Ureter (tissue), 1 donor: ENCODE data around the gene SNRNP35. TPM values are rescaled to one million over a fixed set of nuclear protein-coding genes. Genes with fewer than 3 reads are reported as not detected.
"Not testable (repeated sequence)": the region's sequence is repeated elsewhere in the genome, so short reads cannot be mapped to it uniquely, and the experiment has no call there.

Experiments used
- DNase-seq: peaks from one replicate; pipeline ENCODE4 v3.0.0-alpha.2; 2020; ENCODE audit warnings: low spot score
- total RNA-seq: library from RNA; stranded (reverse); gene quantifications from one replicate; pipeline ENCODE4 v1.2.4, GENCODE V29; 2023
- donor health status: DM: yes; HTN: yes; CAD: no.

Gene SNRNP35
- total RNA-seq, 1 donor from 2014 or later: 24.1 TPM

DNA sequence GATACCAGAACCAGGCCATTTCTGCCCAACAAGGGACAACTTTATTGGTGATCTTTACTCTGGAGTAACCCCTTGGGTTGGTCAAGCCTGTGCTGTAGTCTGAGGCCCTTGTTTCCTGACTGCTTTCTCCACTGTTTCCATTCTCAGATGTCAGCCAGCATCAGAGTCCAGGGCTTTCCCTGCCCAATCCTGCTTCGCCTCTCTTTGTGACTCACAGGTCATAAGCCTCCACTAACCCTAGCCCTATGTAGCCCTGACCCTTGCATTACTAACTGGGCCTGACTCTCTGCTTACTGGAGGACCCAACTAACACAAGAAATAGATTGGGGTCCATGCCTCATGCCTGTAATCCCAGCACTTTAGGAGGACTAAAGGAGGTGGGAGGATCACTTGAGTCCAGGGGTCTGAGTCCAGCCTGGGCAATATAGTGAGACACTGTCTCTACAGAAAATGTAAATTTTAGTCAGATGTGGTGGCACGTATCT lies 8.6 kb upstream of the SNRNP35 start:
- DNase-seq: no peak

DNA sequence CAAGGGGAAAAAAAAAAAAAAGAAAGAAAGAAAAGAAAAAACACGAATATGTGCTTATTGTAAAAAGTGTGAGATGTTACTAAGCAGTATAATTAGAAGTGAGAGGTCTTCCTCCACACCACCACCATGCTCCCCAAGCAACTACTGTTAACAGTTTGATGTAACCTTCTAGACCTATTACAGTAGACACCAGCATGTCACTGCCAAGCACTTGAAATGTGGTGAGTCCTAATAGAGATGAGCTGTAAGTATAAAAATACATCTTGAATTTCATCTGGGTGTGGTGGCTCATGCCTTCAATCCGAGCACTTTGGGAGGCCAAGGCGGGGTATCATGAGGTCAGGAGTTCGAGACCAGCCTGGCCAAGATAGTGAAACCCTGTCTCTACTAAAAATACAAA lies 8.1 kb upstream of the SNRNP35 start:
- DNase-seq: no peak

DNA sequence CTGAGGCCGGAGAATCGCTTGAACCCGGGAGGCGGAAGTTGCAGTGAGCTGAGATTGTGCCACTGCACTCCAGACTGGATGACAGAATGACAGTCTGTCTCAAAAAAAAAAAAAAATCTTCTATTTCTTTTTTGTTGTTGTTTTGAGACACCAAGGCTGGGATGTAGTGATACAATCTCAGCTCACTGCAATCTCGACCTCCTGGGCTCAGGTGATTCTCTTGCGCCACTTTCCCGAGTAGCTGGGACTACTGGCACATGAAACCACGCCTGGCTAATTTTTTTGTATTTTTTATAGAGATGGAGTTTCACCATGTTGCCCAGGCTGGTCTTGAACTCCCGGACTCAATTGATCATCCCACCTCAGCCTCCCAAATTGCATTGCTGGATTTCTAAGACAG lies 7.3 kb upstream of the SNRNP35 start:
- DNase-seq: no peak

DNA sequence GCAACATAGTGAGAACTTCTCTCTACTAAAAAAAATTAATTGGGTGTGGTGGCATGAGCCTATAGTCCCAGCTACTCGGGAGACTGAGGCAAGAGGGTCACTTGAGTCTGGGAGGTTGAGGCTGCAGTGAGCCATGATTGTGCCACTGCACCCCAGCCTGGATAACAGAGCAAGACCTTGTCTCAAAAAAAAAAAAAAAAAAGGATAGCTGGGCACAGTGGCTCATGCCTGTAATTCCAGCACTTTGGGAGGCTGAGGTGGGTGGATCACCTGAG lies 5.7 kb upstream of the SNRNP35 start:
- DNase-seq: not testable (repeated sequence)

DNA sequence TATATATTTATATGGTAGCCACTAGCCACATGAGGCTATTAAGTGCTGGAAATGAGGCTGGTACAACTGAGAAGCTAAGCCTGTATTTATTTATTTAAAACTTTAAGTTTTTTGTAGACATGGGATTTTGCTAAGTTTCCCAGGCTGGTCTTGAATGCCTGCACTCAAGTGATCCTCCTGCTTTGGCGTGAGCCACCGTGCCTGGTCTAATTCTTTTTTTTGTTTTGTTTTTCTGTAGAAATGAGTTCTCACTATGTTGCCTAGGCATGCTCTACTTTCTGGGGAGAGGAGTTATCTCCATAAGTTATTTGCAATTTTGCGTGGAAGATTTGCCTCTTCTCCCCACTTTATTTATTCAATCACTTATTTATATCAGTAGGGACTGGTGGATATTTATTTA lies 4.8 kb upstream of the SNRNP35 start:
- no peak for DNase-seq

DNA sequence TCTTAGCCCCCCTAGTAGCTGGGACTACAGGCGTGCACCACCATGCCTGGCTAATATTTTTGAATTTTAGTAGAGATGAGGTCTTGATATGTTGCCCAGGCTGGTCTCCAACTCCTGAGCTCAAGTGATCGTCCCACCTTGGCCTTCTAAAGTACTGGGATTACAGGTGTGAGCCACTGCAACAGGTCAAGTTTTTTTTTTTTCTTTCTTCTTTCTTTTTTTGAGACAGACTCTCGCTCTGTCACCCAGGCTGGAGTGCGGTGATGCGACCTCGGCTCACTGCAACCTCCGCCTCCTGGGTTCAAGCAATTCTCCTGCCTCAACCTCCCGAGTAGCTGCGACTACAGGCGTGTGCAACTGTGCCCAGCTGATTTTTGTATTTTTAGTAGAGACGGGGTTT lies 5.2 kb downstream of the SNRNP35 start:
- DNase-seq: not testable (repeated sequence)

DNA sequence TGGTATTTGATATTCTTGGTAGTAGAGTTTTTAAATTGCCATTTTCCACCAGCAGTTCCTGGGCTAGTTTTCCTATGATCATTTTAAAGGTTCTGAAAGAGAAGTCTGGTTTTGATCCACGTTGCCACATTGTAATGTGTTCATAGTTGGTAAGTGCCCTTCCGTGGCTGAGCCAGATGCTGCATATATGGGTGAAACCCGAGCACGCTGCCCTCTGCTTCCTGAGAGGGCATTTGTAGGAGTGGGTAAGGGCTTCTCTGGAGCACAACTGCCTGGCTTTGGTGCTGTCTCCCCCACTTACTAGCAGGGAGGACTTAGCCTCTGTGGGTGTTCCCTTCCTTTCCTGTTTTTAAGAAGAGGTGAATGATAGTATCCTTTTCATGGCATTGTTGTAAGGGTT lies 7.1 kb downstream of the SNRNP35 start:
- DNase-seq: no peak

DNA sequence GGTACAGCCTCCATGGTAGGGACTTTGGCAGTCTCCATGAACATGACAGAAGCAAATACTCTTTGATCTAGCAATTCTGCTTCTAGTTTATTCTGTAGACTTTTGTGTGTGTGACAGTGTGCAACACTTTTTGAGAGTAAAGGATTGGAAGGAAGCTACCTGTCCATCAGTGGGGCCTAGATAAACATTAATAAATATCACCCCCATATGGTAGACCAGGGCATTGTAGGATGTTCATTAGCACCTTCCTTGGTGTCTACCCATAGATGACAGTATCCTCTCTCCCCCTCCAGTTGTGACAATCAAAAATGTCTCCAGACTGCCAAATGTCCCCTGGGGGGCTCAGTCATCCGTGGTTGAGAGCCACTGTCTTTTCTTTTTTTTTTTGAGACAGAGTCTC lies 10.8 kb downstream of the SNRNP35 start:
- DNase-seq: no peak

DNA sequence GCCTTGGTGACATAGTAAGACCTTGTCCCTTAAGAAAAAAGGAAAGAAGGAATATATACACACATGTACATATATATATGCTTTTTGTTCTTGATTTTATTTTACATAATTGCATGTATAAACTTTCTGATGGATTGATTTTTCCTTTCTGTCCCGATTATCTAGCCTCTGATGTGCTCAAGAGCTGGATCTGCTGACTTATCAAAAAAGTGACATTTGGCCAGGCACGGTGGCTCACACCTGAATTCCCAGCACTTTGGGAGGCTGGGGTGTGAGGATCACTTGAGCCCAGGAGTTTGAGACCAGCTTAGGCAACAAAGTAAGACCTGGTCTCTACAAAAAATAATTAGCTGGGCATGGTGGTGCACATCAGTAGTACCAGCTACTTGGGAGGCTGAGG lies 12.0 kb downstream of the SNRNP35 start:
- DNase-seq: no peak

DNA sequence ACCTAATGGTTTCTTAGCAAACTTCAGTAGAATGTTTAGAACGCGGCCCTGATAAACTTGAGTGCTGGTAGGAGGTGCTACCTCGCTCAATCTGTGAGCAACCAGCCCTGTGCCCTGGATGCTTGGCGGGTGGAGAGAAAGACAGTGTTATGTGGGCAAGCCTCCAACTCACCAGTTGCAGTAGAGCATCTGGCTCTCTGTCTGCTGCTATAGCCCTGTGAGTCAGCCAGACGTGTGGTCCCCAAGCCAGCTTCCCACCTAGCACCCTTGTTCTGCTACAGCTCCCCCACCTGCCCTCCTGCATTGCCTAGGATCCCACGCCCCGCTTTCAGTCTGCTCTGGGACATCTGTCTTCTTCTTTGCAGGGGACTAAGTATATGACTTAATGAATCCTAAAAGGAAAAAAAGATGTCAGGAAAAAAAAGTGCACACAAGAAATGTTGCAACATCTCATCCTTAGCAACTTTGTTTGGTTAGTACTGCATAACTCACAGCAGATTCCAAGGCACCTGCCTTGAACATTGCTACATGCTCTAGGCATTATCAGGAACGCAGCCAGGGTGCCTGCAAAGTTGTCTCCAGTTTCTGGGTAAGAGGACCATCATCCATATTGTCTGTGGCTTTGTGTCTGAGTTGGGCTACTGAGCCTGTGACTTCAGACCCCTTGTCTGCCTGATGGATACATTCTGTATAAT lies 13.6 kb downstream of the SNRNP35 start:
- no peak for DNase-seq

DNA sequence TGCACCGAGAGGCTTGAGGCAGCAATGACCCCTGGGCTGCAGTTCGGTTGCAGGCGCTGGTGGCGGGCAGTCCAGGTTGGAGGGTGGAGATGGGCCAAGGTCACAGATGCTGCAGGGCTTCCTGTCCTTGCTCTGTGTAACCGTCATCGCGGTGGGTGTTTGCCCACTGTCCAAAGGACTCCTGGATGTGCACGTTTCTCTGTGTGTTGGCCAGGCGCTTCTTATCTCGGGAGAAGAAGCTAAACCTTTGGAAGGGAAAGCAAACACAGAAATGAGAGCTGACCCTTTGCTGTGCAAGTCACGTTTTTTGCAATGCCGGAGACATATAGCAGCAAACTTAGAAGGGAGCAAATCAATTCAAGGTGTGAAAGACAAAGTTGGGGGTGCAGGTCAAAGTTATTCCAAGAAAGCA lies 14.5 kb downstream of the SNRNP35 start:
- DNase-seq: no peak

DNA sequence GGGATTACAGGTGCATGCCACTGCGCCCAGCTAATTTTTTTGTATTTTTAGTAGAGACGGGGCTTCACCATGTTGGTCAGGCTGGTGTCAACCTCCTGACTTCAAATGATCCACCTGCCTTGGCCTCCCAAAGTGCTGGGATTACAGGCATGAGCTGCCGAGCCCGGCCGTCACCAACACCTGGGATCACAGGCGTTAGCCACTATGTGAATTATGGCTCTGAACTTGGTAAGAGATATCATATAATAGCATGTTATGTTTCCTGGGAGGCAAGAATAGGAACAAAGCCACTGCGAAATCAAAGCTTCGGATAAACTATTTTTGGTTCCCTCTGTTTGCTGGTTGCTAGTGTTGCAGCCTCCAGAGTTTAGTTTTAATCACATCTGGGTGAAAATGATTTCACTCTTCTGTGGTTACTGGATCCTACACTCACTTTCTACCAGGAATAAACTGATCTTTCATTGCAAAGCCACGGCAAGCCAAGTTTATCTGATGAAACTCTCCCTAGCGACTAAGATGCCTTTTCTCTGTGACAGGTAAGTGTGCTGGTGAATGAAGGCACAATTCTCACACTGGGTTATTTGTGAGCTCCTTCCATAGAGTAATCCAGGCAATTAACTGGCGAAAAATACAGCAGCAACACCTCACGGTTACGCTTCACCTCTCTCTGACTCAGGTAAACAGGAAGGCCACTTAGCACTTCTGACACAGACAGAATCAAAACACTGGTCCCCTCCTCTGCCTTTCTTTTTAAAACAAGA lies 16.7 kb downstream of the SNRNP35 start:
- DNase-seq: no peak

DNA sequence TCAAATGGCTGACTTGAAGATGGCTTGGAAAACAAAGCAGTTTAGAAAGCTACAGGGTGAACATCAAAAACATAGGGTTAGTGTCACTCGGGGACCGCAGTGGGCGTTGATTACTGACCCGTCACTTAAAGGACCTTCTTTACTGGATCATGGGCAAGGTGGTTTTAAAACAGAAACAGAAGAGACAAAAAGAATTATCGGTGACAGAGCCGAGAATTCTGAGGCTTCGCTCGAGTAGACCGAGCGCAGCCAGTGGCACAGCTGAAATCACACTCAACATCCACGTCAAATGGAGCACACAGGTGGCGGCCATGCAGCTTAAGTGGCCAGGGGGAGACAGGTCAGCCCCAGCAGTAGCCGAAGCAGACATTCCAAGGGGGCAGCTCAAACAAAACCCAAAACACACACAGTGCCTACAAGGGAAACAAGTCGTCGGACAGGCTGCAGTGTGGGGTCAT lies 17.3 kb downstream of the SNRNP35 start:
- no peak for DNase-seq

DNA sequence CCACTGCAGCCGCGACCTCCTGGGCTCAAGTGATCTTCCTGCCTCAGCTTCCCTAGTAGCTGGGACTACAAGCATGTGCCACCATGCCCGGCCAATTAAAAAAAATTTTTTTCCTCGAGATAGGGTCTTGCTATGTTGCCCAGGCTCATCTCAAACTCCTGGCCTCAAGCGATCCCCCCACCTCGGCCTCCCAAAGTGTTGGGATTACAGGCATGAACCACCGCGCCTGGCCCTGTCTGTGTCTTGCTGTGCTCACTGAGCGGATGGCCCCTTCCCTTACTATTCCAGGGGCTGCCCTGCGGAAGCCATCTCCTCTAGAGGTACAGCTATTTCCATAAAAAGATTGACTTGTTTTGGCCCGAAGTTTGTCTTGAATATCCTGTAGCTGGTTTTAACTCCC lies 20.1 kb downstream of the SNRNP35 start:
- no peak for DNase-seq

DNA sequence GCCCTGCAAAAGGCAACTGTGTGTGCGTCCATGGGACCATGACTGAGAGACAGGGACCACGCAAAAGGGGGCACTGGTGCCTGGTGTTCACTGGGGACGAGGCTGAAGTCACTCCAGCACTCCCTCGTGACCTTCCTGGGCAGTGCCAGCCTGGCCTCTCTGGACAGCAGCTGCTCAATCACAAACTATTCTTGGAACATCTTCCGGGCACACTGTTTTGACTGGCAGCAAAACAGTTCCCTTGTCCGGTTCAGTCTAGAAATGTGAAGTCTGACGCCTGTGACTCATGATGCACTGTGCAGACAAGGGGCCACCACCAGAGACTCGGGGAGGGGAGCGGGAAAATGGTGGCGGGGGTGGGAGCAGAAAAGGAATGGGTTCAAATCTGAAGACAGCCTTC lies 20.8 kb downstream of the SNRNP35 start:
- DNase-seq: peak; percentile 48

DNA sequence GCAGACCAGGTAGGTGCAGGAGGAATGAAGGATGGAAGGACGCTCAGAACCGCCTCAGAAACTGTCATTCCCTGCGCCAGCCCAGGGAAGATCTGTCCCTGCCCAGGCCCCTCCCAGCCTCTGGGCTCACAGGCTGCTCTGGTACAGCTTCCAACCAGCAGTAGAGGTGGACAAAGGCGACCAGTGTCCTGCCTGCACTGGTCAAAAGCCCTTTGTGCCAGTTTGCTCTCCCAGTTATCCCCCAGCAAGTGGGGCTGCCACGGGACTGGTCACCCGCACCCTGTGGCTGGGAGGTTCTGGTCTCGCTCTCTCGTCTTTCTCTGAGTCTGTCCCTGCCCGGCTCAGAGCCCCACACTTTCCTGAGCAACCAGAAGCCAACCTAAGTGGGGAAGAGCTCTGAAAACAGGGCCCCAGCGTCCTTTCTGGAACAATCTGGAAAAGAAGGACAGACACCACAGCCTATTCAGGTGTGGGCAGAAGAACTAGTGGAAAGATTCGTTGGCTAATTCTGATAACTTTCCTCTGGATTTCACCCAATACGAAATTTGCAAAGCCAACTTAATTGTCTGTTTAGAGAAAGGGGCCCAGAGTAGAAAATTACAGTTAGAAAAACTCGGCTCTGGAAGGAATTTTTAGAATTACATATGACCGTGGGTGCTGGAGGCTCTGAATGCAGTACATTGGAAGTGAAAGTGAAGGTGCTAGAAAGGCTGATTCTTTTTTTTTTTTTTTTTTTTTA lies 21.7 kb downstream of the SNRNP35 start:
- no peak for DNase-seq

DNA sequence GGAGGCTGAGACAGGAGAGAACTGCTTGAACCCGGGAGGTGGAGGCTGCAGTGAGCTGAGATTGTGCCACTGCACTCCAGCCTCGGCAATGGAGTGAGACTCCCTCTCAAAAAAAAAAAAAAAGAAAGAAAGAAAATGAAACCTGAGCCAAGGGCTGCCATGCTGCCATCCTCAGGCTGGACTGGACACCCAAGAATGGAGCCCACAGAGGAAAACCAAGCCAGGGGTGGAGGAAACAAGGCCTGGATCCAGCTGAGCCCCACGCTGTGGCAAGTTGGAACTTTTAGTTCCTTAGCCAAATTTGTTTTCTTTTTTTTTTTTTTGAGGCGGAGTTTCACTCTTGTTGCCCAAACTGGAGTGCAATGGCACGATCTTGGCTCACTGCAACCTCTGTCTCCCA lies 23.3 kb downstream of the SNRNP35 start:
- not testable (repeated sequence) for DNase-seq

DNA sequence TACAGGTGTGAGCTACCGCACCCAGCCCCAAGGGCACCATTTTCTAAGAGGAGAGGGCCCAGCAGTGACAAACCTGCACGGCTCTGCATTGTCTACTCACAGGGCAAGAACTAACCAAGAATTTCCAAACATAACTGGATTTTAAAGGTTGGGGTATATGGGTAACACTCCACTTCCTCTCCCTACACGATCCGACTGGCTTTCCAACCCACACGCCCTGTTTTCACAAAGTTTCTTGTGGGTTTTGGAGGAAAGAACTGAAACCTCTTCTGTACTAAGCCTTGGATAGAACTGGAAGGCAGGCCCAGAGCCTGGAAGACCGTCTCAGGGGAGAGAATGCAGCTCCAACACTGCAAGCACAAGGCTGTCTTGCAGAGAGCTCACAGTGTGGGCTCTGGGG lies 24.9 kb downstream of the SNRNP35 start:
- DNase-seq: no peak

DNA sequence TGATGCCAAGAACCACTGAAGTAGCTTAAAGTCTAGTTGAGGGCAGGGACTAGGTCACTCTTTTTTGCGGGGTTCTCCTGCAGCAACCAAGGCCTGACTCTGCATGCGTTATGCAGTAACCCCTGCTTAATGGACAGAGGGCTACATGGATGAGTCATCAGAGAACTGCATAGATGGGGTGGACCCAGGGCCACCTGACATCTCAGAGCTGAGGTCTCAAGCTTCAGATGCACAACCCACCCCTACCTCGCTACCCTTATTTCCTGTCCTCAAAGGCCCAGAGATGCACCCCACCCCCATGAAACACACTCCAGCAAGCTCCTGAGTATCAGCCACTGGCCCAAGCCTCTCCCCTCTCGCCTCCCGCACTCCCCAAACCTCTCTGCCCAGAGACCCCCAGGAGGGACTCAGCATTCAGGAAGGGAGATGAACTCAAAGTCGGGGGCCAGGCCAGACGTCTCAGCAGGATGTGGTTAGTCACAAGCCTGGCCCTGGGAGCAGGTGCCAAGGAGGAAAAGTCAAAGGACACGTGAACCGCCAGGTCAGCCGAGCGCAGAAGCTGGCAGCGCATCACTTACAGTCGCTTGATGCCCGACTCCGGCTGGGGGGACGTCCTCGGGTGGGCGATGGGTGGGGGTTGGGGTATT lies 25.8 kb downstream of the SNRNP35 start:
- DNase-seq: no peak

DNA sequence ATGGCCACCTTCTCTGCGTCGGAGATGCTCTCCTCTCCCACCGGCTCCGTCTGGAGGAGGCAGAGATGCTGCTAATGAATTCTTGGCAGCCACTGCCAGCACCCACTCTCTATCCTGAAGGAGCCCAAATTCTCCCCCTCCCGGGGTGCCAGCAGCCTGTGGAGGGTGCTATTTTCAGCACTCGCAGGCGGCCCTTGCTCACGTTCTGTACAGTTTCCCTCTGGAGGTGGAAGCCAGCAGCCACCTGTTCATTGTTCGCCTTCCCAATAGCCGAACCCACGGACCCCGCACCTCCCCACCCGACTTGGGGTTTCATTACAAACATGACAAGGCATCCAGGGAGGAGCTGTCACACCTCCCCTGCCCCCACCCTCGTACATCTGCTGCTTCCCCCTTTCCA lies 27.8 kb downstream of the SNRNP35 start:
- DNase-seq: no peak

DNA sequence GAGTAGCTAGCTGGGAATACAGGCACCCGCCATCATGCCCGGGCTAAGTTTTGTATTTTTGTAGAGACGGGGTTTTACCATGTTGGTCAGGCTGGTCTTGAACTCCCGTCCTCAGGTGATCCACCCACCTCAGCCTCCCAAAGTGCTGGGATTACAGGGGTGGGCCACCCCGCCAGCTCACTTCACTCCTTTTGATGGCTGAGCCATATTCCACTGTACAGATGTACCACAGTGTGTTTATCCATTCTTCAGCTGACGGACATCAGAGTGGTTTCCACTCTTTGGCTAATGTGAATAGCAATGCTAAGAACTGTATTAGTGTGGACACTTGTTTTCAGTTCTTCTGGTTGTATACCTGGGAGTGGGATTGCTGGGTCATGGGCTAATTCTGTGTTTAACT lies 29.5 kb downstream of the SNRNP35 start:
- no peak for DNase-seq

DNA sequence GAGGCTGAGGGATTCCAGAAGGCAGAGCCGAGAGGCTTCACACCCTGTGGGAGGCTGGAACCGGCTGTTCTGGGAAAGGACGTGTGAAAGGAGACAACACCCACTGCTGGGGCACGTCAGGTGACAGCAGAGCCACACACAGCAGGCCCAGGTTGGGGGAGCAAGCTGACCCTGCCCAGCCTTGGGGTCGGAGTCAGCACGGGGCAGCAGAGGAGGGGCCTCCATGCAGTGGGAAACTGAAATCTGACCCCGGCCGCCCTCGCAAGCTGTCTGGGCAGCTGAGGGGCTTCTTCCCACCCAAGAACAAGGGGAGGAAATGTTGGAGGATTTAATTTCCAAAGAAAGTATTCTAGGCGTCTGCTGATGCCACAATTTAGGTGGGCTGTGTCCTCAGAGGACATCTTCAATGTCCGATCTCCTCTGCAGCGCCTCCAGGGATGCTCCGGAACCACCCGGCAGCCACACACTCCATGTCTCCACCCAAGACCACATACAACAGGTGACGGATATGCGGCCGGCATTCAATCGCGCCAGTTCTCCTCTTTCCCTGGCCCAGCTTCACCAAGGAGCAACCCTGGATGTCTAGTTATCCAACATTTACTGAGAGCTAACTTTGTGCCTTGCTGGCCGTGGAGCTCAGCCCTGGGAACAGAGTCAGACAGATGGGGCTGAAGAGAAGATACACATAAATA lies 30.7 kb downstream of the SNRNP35 start:
- DNase-seq: no peak
